IMR-90 (cell line): ENCODE data around the gene ENTREP3. TPM values are rescaled to one million over a fixed set of nuclear protein-coding genes. Genes with fewer than 3 reads are reported as not detected.
"Not testable (repeated sequence)": the region's sequence is repeated elsewhere in the genome, so short reads cannot be mapped to it uniquely, and the experiment has no call there.

Experiments used
- ATAC-seq: fragments of 200-7000 bp; cut with Tn5 transposase; 2 replicates; pipeline ENCODE4 v1.9.1; 2020; ENCODE audit warnings: low read depth, mild to moderate bottlenecking, moderate library complexity
- BruUV-seq: library from RNA; stranded (reverse); fragments of 400-500 nt; replicated peaks from 2 replicates; lab custom pipeline; 2021; lab: Mats Ljungman, UMichigan
- CTCF ChIA-PET: fragments of 300-600 bp; formaldehyde crosslinking; extraction: SDS; loops from one replicate; lab custom pipeline; 2021; ENCODE audit warnings: antibody characterized with exemption; lab: Yijun Ruan, JAX
- POLR2A ChIA-PET: fragments of 300-600 bp; sonication (Branson Sonifier 250); formaldehyde crosslinking; loops from one replicate; lab custom pipeline; 2022; ENCODE audit warnings: antibody characterized with exemption; ENCODE audit not compliant: unreplicated experiment; lab: Charles Lee
- DNase-seq: peaks from one replicate; pipeline ENCODE4 v3.0.0; 2013
- H2AFZ ChIP-seq: replicated peaks from 2 replicates; pipeline ENCODE3; 2013; ENCODE audit warnings: low read length, mild to moderate bottlenecking; ENCODE audit not compliant: poor library complexity
- H2AK5ac ChIP-seq: 2 replicates; pipeline ENCODE4 v1.6.1; 2013; ENCODE audit warnings: low read depth, low read length, inconsistent platforms
- H2AK9ac ChIP-seq: replicated peaks from 2 replicates; pipeline ENCODE3; 2013; ENCODE audit warnings: mild to moderate bottlenecking, low read depth, low read length, moderate library complexity; ENCODE audit not compliant: poor library complexity
- H2BK120ac ChIP-seq: 2 replicates; pipeline ENCODE4 v1.6.1; 2013; ENCODE audit warnings: low read depth, low read length, inconsistent platforms
- H2BK15ac ChIP-seq: 3 replicates; pipeline ENCODE4 v1.6.1; 2013; ENCODE audit warnings: low read depth, low read length, inconsistent platforms
- H2BK20ac ChIP-seq: 2 replicates; pipeline ENCODE4 v1.6.1; 2013; ENCODE audit warnings: low read depth, mild to moderate bottlenecking, inconsistent platforms, low read length, moderate library complexity
- H2BK5ac ChIP-seq: 2 replicates; pipeline ENCODE4 v1.6.1; 2013; ENCODE audit warnings: mild to moderate bottlenecking, low read depth, low read length, inconsistent platforms; ENCODE audit not compliant: poor library complexity, severe bottlenecking
- H3K14ac ChIP-seq: replicated peaks from 2 replicates; pipeline ENCODE4 v1.6.1; 2013; ENCODE audit warnings: low read depth, low read length, inconsistent platforms
- H3K18ac ChIP-seq: 2 replicates; pipeline ENCODE4 v1.6.1; 2013; ENCODE audit warnings: low read depth, low read length, control low read depth
- H3K23ac ChIP-seq: 2 replicates; pipeline ENCODE4 v1.6.1; 2013; ENCODE audit warnings: low read depth, low read length, inconsistent platforms
- H3K27ac ChIP-seq: 2 replicates; pipeline ENCODE4 v1.5.1; 2013; ENCODE audit warnings: mild to moderate bottlenecking, control low read depth, low read length; ENCODE audit not compliant: insufficient read depth
- H3K27me3 ChIP-seq: 2 replicates; pipeline ENCODE4 v1.6.1; 2013; ENCODE audit warnings: low read length; ENCODE audit not compliant: control insufficient read depth, insufficient read depth
- H3K36me3 ChIP-seq: 2 replicates; pipeline ENCODE4 v1.6.1; 2013; ENCODE audit warnings: low read length, mixed read lengths; ENCODE audit not compliant: control insufficient read depth, insufficient read depth
- H3K4ac ChIP-seq: 2 replicates; pipeline ENCODE4 v1.6.1; 2013; ENCODE audit warnings: low read depth, low read length, inconsistent platforms
- H3K4me1 ChIP-seq: 2 replicates; pipeline ENCODE4 v1.6.1; 2013; ENCODE audit warnings: low read length, mixed read lengths; ENCODE audit not compliant: control insufficient read depth, insufficient read depth
- H3K4me2 ChIP-seq: 2 replicates; pipeline ENCODE4 v1.6.1; 2013; ENCODE audit warnings: low read depth, mild to moderate bottlenecking, control low read depth, low read length, moderate library complexity
- H3K4me3 ChIP-seq: 2 replicates; pipeline ENCODE4 v1.5.1; 2013; ENCODE audit warnings: low read depth, mild to moderate bottlenecking, control low read depth, low read length, moderate library complexity; ENCODE audit not compliant: insufficient read depth
- H3K56ac ChIP-seq: 2 replicates; pipeline ENCODE4 v1.6.1; 2013; ENCODE audit warnings: low read length, inconsistent platforms; ENCODE audit not compliant: insufficient read depth; ENCODE audit errors: extremely low read depth
- H3K79me1 ChIP-seq, 2 experiments: 2 replicates each; pipeline ENCODE4 v1.6.1; 2013; ENCODE audit warnings: low read length in 2 of 2, inconsistent platforms in 1 of 2, low read depth in 1 of 2
- H3K9ac ChIP-seq: 2 replicates; pipeline ENCODE4 v1.6.1; 2013; ENCODE audit warnings: low read depth, low read length, control low read depth
- H3K9me1 ChIP-seq: 2 replicates; pipeline ENCODE4 v1.6.1; 2013; ENCODE audit warnings: low read length, inconsistent platforms; ENCODE audit not compliant: insufficient read depth
- H3K9me3 ChIP-seq: 2 replicates; pipeline ENCODE4 v1.6.1; 2013; ENCODE audit warnings: low read length; ENCODE audit not compliant: control insufficient read depth, insufficient read depth
- H4K20me1 ChIP-seq: 2 replicates; pipeline ENCODE4 v1.6.1; 2013; ENCODE audit warnings: low read length, inconsistent platforms; ENCODE audit not compliant: insufficient read depth
- H4K5ac ChIP-seq: 2 replicates; pipeline ENCODE4 v1.6.1; 2013; ENCODE audit warnings: mild to moderate bottlenecking, low read depth, low read length, control low read depth
- H4K8ac ChIP-seq, 2 experiments: 2 replicates each; pipeline ENCODE4 v1.6.1; 2013; ENCODE audit warnings: low read depth in 2 of 2, low read length in 2 of 2, control low read depth in 1 of 2, inconsistent platforms in 1 of 2
- H4K91ac ChIP-seq: 2 replicates; pipeline ENCODE4 v1.6.1; 2013; ENCODE audit warnings: low read depth, low read length, inconsistent platforms; ENCODE audit not compliant: insufficient read depth
- WGBS, 2 experiments: methylation state at CpG; one replicate each; pipeline versions ENCODE4 v1.1.5 to v1.1.7; 2013; ENCODE audit warnings: missing lambda C conversion rate in 2 of 2; ENCODE audit not compliant: insufficient read length in 1 of 2; ENCODE audit errors: extremely low coverage in 2 of 2; 5-methylcytosine and 5-hydroxymethylcytosine counted together
- dilution Hi-C: fragments of 300-500 bp; cut with HindIII; formaldehyde crosslinking; loops from one replicate; pipeline ENCODE4 v1.14.3; 2018; ENCODE audit warnings: low sequenced_read_pairs; ENCODE audit not compliant: unreplicated experiment
- in situ Hi-C: fragments of 300-500 bp; cut with MboI; formaldehyde crosslinking; loops from 3 replicates; pipeline ENCODE4 v1.14.3; 2019; ENCODE audit warnings: low sequenced_read_pairs, inconsistent platforms, mixed read lengths
- intact Hi-C: fragments of 100-400 bp; cut with micrococcal nuclease; formaldehyde crosslinking; loops from 2 replicates; pipeline ENCODE4 v1.10.0; 2022
- polyA plus RNA-seq, 3 experiments: library from polyadenylated mRNA; depleted of rRNA; stranded (reverse); fragments of >200 nt; gene quantifications; 2 replicates each; pipeline ENCODE4 v1.2.3, GENCODE V29; 2012; ENCODE audit warnings: low replicate concordance in 1 of 3
- total RNA-seq: library from RNA; depleted of rRNA; stranded (reverse); fragments of >200 nt; gene quantifications from 2 replicates; pipeline ENCODE4 v1.2.3, GENCODE V29; 2012

ENTREP3 gene
- total and polyA plus RNA-seq, 2 of the 4 experiments (the other 2 are of a cell fraction) = 1.4 to 23.8 TPM

DNA sequence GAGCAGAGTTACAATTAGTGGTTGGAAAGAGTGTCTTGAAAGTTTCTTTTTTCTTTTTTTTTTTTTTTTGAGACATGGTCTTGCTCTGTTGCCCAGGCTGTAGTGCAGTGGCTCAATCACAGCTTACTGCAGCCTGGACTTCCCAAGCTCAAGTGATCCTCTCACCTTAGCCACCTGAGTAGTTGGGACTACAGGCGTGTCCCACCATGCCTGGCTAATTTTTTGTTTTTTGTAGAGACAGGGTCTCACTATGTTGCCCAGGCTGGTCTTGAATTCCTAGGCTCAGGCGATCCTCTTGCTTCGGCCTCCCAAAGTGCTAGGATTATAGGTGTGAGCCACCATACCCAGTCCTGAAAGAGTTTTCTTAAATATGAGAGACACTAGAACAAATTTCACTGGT is 8.5 kb downstream of the ENTREP3 start:
- H3K56ac ChIP-seq, BruUV-seq, H3K27me3 ChIP-seq, H3K4me1 ChIP-seq, H3K18ac ChIP-seq, DNase-seq, CTCF ChIA-PET, H2AFZ ChIP-seq, H3K4me2 ChIP-seq, H2AK9ac ChIP-seq, H4K5ac ChIP-seq, H3K4me3 ChIP-seq, intact Hi-C loops, H4K91ac ChIP-seq, H3K27ac ChIP-seq, H3K4ac ChIP-seq, H2BK120ac ChIP-seq, H2AK5ac ChIP-seq, H2BK5ac ChIP-seq, H2BK15ac ChIP-seq, H2BK20ac ChIP-seq, dilution Hi-C loops, ATAC-seq, H3K9ac ChIP-seq, H3K9me3 ChIP-seq, H3K14ac ChIP-seq, H4K8ac ChIP-seq, H3K9me1 ChIP-seq, in situ Hi-C loops, H3K23ac ChIP-seq, H4K20me1 ChIP-seq: not testable (repeated sequence)
- POLR2A ChIA-PET = interaction anchor here (0.6 kb wide), 1 partner anchor 462 kb away, joined by 4 read pairs; no protein-coding TSS in a partner anchor
- peaks cover 4 to 25% of the 10 kb centered on the region in 2 experiments; a peak in 3 of 4 replicates for H3K79me1 ChIP-seq
- peaks cover 16% of the 10 kb centered on the region for H3K36me3 ChIP-seq
- no CpG with 5 or more reads among the region's 3 CpGs for WGBS, 2 experiments
